ENCODE results near the gene URM1.

The URM1 gene

DNA sequence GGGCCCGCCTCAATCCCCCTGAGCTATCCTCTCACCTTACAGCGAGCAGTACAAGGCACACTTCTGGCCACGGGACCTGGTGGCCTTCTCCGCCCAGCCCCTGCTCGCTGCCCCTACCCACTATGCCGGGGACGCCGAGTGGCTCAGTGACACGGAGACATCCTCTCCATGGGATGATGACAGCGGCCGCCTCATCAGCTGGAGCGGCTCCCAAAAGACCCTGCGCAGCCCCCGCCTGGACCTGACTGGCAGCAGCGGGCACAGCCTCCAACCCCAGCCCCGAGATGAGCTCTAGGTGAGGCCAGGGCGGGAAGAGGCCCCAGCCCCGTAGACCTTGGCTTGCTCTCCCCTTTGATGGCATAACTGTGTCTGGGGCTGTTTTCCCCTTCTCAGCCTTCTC, 64.4 kb downstream of the URM1 start:
- no peak for DNase-seq

DNA sequence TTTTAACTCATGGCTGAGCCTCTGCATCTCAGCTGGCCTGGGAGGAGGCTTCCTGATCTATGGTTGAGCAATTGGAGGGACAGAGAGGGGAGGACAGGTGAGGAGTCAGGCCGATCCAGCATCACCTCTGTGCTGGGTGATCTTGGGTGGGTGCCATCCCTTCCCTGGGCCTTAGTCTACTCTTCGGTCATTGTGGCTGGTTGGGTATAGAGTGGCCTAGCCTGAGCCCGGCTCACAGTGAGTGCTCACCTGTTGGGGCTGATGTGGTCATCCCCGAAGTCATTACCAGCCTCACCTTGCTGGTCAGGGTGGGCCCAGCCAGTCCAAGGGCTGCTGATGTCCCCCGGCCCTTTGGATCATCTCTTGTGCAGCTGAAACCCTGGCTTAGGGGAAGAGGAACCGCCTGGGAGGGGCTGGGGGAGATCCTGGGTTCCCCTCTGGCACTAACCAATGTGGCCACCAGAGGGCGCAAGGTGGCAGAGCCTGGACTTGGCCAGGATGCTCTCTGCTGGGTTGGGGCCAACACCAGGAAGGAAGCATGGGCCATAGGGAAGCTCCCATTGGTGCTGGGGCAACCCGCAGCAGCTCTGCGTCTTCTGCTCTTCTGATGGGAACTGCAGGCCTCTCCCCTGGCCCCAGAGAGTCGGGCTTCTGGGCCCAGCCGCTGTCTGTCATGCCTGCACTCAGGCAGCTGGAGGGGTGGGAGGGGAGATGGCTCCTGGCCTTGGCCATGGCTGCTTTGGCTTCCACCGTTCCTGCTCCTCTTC, 67.4 kb downstream of the URM1 start:
- DNase-seq = peak; percentile 70 to 80

- no peak for DNase-seq
Observed at GRCh38 chr9:128439273-128439672, 68.1 kb downstream of the URM1 start.

All from CD4-positive, alpha-beta T cell treated with Interferon alpha-2 for 1 hour (primary cell).